Measurements from ENCODE around the gene IGF2BP2. TPM values are rescaled to one million over a fixed set of nuclear protein-coding genes. Genes with fewer than 3 reads are reported as not detected.

Gene IGF2BP2
- total and polyA plus RNA-seq, 9 of the 15 experiments (the other 6 are each of a cell fraction or from before 2014, with no cell fraction given) = 3.2 to 59.6 (median 30.5) TPM

GRCh38 chr3:185659942-185660921 is 164.6 kb downstream of the IGF2BP2 start (continued):
- TF ChIP-seq DLX4 (CRISPR knock-in tag; IDR thresholded peaks at IDR 0.05) (no peak), HEY1 (CRISPR knock-in tag; IDR thresholded peaks at IDR 0.05; ENCODE audit: borderline replicate concordance) (no peak), PML (IDR thresholded peaks at IDR 0.05; ENCODE audit: low read length) (no peak), ADNP (tag; IDR thresholded peaks at IDR 0.05) (no peak), RCOR1 (IDR thresholded peaks at IDR 0.05; ENCODE audit: borderline replicate concordance in 1 of 2, low read depth in 2 of 2, low read length in 2 of 2) (no peak), MCM2 (IDR thresholded peaks at IDR 0.05; ENCODE audit: low read depth) (no peak), POLR2H (tag; IDR thresholded peaks at IDR 0.05; ENCODE audit: low read depth) (no peak), ELK3 (CRISPR knock-in tag; IDR thresholded peaks at IDR 0.05) (no peak), ZNF431 (CRISPR knock-in tag; IDR thresholded peaks at IDR 0.05) (0 out of 2 replicates have a peak, but pooled peaks have one; percentile 12), TSC22D4 (tag; IDR thresholded peaks at IDR 0.05) (no peak), GTF2A2 (tag; IDR thresholded peaks at IDR 0.05) (no peak), JUND (IDR thresholded peaks at IDR 0.05; ENCODE audit: borderline replicate concordance, low read depth, low read length) (0 out of 2 replicates have a peak, but pooled peaks have one; percentile 26), JUND (tag; IDR thresholded peaks at IDR 0.05; ENCODE audit: borderline replicate concordance, low read depth, low read length) (peak; percentile 28; the same call in 1 of the 3 replicates), ERF (CRISPR knock-in tag; IDR thresholded peaks at IDR 0.05) (no peak), SNIP1 (IDR thresholded peaks at IDR 0.05; ENCODE audit: low read depth) (no peak), CC2D1A (IDR thresholded peaks at IDR 0.05) (peak; percentile 59; the same call in 1 of the 2 replicates), FUS (optimal IDR thresholded peaks at IDR 0.05; ENCODE audit: low read depth, low read length) (no peak), SIN3A (IDR thresholded peaks at IDR 0.05; ENCODE audit: borderline replicate concordance in 2 of 2, control insufficient read depth in 1 of 2, low read depth in 2 of 2, low read length in 2 of 2) (no peak), CHD1 (IDR thresholded peaks at IDR 0.05; ENCODE audit: low read length) (no peak), RFX1 (IDR thresholded peaks at IDR 0.05) (no peak), HSF4 (CRISPR knock-in tag; IDR thresholded peaks at IDR 0.05; ENCODE audit: borderline replicate concordance) (no peak), CBFA2T2 (conservative IDR thresholded peaks at IDR 0.05) (no peak), SPI1 (IDR thresholded peaks at IDR 0.05; ENCODE audit: borderline replicate concordance, low read depth, low read length) (0 out of 2 replicates have a peak, but pooled peaks have one; percentile 12), ARID2 (IDR thresholded peaks at IDR 0.05) (peak; percentile 69; the same call in 1 of the 2 replicates), CTCFL (IDR thresholded peaks at IDR 0.05; ENCODE audit: borderline replicate concordance, insufficient read depth, low read depth, low read length, poor library complexity, severe bottlenecking) (peak; percentile 84), MTA3 (IDR thresholded peaks at IDR 0.05; ENCODE audit: borderline replicate concordance) (no peak)
